Measurements from ENCODE around the gene OXA1L.

DNA sequence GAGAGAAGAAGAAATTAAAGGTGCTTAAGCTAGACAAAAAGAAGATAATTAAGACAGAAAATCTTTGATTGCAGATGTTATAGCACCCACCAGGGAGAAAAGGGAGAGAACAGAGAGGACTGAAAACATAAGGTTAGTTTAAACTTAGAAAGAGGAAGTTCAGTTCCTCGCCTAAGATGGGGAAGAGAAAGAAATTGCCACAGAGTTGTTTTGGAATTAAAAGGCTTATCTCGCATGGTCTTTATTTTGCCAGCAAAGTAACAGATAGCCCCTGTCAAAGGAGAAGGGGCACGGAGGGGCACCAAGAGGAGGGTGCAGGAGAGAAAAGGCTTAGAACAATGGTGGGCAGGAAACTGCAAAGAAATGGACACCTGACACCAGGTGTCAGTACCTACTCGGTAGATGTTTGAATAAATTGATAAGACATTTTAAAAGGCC lies 17.8 kb upstream of the OXA1L start:
- TF ChIP-seq, protein P1, sequence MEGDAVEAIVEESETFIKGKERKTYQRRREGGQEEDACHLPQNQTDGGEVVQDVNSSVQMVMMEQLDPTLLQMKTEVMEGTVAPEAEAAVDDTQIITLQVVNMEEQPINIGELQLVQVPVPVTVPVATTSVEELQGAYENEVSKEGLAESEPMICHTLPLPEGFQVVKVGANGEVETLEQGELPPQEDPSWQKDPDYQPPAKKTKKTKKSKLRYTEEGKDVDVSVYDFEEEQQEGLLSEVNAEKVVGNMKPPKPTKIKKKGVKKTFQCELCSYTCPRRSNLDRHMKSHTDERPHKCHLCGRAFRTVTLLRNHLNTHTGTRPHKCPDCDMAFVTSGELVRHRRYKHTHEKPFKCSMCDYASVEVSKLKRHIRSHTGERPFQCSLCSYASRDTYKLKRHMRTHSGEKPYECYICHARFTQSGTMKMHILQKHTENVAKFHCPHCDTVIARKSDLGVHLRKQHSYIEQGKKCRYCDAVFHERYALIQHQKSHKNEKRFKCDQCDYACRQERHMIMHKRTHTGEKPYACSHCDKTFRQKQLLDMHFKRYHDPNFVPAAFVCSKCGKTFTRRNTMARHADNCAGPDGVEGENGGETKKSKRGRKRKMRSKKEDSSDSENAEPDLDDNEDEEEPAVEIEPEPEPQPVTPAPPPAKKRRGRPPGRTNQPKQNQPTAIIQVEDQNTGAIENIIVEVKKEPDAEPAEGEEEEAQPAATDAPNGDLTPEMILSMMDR (IDR thresholded peaks at IDR 0.05; ENCODE audit: insufficient read depth, low read depth, low read length), result no peak
- TF ChIP-seq EZH2 (IDR thresholded peaks at IDR 0.05; ENCODE audit: insufficient read depth, low read length), result no peak
